Astrocyte (in vitro differentiated cells and primary cell): Measurements from ENCODE around the gene TMOD1.

Experiments used
- EZH2 ChIP-seq: IDR thresholded peaks from 2 replicates; pipeline ENCODE4 v1.6.1; 2012; ENCODE audit warnings: mild to moderate bottlenecking, low read length, inconsistent platforms; ENCODE audit not compliant: insufficient read depth
- TF ChIP-seq, protein P1 (sequence below): IDR thresholded peaks from 2 replicates; pipeline ENCODE4 v1.5.1; 2011; ENCODE audit warnings: low read depth, mild to moderate bottlenecking, inconsistent platforms, low read length, moderate library complexity; ENCODE audit not compliant: insufficient read depth

DNA sequence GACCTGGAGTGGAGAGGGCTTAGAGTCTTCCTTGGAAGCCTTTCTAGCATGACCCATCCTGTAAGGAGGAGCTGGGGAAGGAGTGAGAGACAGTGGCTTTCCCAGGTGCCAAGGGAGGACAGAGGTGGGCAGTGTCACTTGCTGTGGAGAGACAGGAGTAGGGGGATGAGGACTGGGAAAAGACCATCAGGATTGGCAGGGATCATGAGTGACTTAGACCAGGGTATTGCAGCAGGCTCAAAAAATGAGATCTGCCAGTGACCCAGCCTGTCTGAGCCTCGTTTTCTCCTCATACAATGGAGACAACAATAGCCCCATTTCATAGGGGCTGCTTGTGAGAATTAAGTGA lies 2.4 kb downstream of the TMOD1 start:
- TF ChIP-seq, protein P1, sequence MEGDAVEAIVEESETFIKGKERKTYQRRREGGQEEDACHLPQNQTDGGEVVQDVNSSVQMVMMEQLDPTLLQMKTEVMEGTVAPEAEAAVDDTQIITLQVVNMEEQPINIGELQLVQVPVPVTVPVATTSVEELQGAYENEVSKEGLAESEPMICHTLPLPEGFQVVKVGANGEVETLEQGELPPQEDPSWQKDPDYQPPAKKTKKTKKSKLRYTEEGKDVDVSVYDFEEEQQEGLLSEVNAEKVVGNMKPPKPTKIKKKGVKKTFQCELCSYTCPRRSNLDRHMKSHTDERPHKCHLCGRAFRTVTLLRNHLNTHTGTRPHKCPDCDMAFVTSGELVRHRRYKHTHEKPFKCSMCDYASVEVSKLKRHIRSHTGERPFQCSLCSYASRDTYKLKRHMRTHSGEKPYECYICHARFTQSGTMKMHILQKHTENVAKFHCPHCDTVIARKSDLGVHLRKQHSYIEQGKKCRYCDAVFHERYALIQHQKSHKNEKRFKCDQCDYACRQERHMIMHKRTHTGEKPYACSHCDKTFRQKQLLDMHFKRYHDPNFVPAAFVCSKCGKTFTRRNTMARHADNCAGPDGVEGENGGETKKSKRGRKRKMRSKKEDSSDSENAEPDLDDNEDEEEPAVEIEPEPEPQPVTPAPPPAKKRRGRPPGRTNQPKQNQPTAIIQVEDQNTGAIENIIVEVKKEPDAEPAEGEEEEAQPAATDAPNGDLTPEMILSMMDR, result no peak
- TF ChIP-seq EZH2, result no peak
